CD1c-positive myeloid dendritic cell (primary cell): ENCODE data around the gene UBLCP1.

Experiments used
- DNase-seq: peaks from one replicate; pipeline ENCODE4 v3.0.0-alpha.2; 2016; ENCODE audit errors: extremely low spot score

The UBLCP1 gene

DNA sequence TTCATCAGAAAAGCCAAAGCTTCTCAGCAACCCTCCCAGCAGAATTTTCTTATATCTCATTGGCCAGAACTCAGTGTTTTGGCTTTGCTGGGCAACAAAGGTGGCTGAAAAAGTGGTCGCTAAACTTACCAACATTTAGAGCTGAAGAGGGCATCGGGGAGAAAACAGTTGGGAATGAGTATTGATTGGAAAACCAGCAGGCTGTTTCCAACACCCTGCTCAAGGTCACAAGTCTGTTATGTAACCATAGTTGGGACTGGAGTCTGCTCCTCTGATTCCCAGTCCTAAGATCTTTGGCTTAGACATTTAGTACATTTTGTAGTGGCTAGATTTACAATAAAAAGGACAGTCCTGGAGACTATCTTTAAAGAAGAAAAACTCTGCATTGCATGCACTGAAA lies 50.1 kb downstream of the UBLCP1 start:
- no peak for DNase-seq

- DNase-seq = peak; percentile 33
Observed at GRCh38 chr5:159316519-159317383, 53.7 kb downstream of the UBLCP1 start.

- DNase-seq = no peak
Observed at GRCh38 chr5:159317849-159318248, 54.8 kb downstream of the UBLCP1 start.

GRCh38 chr5:159318448-159318847 lies 55.4 kb downstream of the UBLCP1 start:
- no peak for DNase-seq

- DNase-seq = no peak
Observed at GRCh38 chr5:159319363-159319762, 56.3 kb downstream of the UBLCP1 start.

DNA sequence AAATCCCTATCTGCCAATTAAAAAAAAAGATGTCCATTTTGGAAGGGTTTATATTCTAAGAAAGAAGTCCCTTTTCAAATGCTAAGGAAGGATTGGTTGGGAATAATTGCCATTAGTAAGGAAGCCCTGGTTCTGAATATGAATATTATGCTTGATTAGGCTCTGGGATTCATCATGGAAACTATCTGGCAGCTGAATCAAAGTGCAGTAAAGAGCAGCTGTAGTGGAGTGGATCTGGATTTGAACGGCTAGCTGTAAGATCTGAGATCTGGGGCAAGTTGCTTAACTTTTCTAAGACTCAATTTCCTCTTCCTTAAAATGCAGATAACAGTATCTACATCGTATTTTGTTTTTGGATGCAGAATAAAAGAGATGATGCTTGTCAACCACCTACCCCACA lies 56.7 kb downstream of the UBLCP1 start:
- DNase-seq = no peak

- DNase-seq = no peak
Observed at GRCh38 chr5:159322180-159322579, 59.1 kb downstream of the UBLCP1 start.

- no peak for DNase-seq
Observed at GRCh38 chr5:159324102-159324755, 61.1 kb downstream of the UBLCP1 start.

DNA sequence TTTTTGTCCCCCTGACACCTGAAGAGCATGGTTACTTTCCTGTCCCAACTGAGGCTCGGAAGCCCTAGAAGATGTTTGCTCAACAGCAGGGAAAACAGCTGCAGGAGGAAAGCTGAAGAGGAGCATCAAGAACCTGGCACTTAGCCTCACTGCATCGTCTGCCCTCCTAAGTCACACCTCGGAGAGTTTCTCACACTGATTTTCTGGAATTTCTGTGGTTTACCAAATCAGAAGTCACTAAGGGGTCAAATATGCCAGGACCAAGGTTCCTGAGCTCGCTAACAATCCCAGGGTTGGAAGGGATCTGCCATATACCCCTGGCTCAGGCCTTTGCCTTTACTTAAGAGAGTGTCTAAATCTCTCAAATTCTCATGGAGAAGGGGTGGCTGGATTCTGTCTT lies 61.9 kb downstream of the UBLCP1 start:
- no peak for DNase-seq

GRCh38 chr5:159330131-159330800 lies 67.2 kb downstream of the UBLCP1 start, which contains the start of gene IL12B:
Gene IL12B (minus strand): TSS chr5:159330487. CDS start chr5:159326782, 3,705 bp downstream.
- no peak for DNase-seq

DNA sequence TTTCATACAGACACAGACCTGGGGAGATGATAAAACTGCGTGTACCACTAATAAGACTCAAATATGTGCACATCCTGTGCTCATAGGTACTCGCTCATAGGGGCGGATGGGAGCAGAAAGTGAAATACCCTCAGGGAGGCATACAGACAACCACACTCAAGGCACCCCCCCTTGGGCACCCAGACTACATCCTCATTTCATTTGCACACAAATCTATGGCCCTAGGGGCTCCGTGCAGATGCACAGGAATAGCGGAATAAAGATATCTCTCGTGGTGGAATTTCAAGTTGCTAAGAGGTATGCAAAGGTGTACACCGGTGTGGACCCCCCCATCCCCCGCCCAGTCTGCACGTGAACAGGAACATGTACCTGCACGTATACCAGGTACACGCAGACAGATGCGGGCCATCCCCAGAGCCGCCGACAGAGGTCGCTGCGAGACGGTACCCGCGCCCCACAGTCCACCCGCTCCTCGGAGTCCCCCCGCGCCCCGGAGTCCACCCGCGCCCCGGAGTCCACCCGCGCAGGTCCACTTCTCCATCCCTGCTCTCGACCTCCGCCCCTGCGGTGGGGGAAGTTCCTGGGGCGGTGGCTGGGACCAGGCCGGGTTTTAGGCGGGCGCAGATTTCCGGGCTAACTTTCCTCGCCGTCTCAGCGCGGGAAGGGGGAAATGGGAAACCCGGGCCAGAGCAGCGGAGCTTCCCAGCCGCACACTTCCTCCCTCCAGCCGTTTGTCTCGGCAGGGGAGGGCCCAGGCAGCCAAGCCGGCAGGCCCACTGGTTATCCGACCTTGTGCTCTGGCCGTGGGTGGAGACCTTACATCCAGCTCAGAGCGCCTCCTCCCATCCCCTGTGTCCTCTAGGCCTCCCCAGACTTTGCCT lies 68.2 kb downstream of the UBLCP1 start:
- peak; percentile 80 for DNase-seq

DNA sequence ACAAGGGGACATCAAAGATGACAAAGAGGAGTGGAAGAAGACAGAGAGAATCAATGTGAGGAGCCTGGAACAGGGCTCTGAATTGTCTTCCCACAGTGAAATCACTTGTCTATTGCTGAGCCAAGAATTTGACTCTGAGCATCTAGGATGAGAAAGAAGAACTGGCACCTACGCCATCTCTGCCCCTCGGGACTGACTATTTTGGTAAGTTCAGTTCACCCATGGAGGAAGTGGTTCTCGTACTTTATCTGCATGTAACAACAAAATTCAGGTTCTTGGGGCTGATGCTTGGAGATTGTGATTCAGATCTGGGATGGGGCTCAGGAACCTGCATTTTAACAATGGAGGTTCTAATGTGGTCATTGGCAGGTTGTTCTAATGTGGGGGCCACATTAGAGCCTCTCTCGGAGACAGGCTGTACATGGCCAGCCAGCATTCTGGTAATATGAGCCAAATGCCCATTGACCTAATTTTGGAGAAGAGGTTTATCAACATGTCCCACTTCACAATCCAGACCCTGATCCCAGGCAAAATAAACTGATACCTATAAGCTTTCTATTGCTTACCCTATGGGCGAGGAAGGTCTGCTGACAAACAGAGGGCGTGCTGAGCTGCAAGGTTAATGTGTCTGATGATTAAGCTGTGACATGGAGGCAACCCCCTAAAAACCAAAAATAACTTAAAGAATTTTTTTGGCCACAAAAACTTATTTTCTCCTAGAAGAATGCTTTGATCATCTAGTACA lies 69.9 kb downstream of the UBLCP1 start:
- peak; percentile 77 for DNase-seq

GRCh38 chr5:159333545-159333925 lies 70.4 kb downstream of the UBLCP1 start:
- DNase-seq = no peak
